Upper lobe of left lung (tissue), 6 donors: ENCODE measurements around the gene SLN. TPM values are rescaled to one million over a fixed set of nuclear protein-coding genes. Genes with fewer than 3 reads are reported as not detected.

Experiments used
- total RNA-seq, 6 donors: library from RNA; depleted of rRNA in 4 of 6; stranded (reverse); fragments of >200 nt in 4 of 6; gene quantifications; one replicate each; pipeline versions ENCODE4 v1.1.0 to v1.2.1, GENCODE V29; 2016 to 2021
- donor health status: DM: no; HTN: no; CAD: no; lungs with moderate emphysema.
- donor health status: DM: no; HTN: yes; CAD: no; lungs with severe emphysema.

Gene SLN
- total RNA-seq, 6 donors from 2014 or later: 0.97 to 1.6 TPM; not detected in 4

Other genes with a start within 250 kb of the SLN start
- 10 to 100 TPM in 1 of 6 donors, 1 to 10 TPM in 5; 2.1 to 10.9 (median 6.5) TPM for gene ALKBH8, start 146.3 kb downstream of the SLN start, total RNA-seq
- 1 to 10 TPM in 2 of 6 donors, under 1 TPM in 2, not detected in 2; 0.15 to 2.3 (median 0.81) TPM for gene ELMOD1, start 120.9 kb downstream of the SLN start, total RNA-seq
- gene SLC35F2, start 146.7 kb upstream of the SLN start, total RNA-seq: 10 to 100 TPM in 2 of 6 donors, 1 to 10 TPM in 4; 1.4 to 10.6 (median 5.5) TPM
- gene RAB39A, start 216.4 kb upstream of the SLN start, total RNA-seq: 1 to 10 TPM in 5 of 6 donors, not detected in 1; 1.8 to 7.3 (median 3.5) TPM